H1 (cell line): Measurements from ENCODE around the gene CST5. TPM values are rescaled to one million over a fixed set of nuclear protein-coding genes. Genes with fewer than 3 reads are reported as not detected.

Experiments used
- CTCF ChIA-PET: fragments of 300-600 bp; sonication (Branson Sonifier 250); formaldehyde crosslinking; loops from one replicate; lab custom pipeline; 2021; ENCODE audit not compliant: partially characterized antibody; lab: Charles Lee
- POLR2A ChIA-PET: fragments of 300-600 bp; sonication (Branson Sonifier 250); formaldehyde crosslinking; loops from one replicate; lab custom pipeline; 2021; ENCODE audit warnings: inconsistent platforms; ENCODE audit not compliant: partially characterized antibody; lab: Charles Lee
- DNase-seq, 2 experiments: peaks; one replicate each; pipeline versions ENCODE4 v3.0.0 to v3.0.0-alpha.2; 2010 to 2022; ENCODE audit warnings: low spot score in 2 of 2, low read depth in 1 of 2, mixed read lengths in 1 of 2
- FAIRE-seq: peaks from 2 replicates; lab custom pipeline; 2011; peaks lifted over from hg19 to GRCh38; lab: Jason Lieb, UNC
- H2AFZ ChIP-seq: 2 replicates; pipeline ENCODE4 v1.8.1; 2012; ENCODE audit warnings: low read length, inconsistent platforms
- H2AK5ac ChIP-seq: 2 replicates; pipeline ENCODE4 v1.6.1; 2013; ENCODE audit warnings: low read depth, low read length
- H2BK120ac ChIP-seq: replicated peaks from 2 replicates; pipeline ENCODE3; 2013; ENCODE audit warnings: low read depth, low read length, inconsistent platforms
- H2BK12ac ChIP-seq: 2 replicates; pipeline ENCODE4 v1.6.1; 2013; ENCODE audit warnings: low read depth, low read length
- H2BK15ac ChIP-seq: 2 replicates; pipeline ENCODE4 v1.6.1; 2013; ENCODE audit warnings: low read length
- H2BK20ac ChIP-seq: 2 replicates; pipeline ENCODE4 v1.6.1; 2013; ENCODE audit warnings: low read length
- H2BK5ac ChIP-seq: 2 replicates; pipeline ENCODE4 v1.6.1; 2013; ENCODE audit warnings: low read depth, low read length
- H3K14ac ChIP-seq: 2 replicates; pipeline ENCODE4 v1.6.1; 2013; ENCODE audit warnings: inconsistent platforms; ENCODE audit not compliant: insufficient read length
- H3K18ac ChIP-seq: 2 replicates; pipeline ENCODE4 v1.6.1; 2013; ENCODE audit warnings: low read length; ENCODE audit errors: extremely low read depth
- H3K23ac ChIP-seq: 2 replicates; pipeline ENCODE4 v1.6.1; 2013; ENCODE audit warnings: inconsistent platforms; ENCODE audit not compliant: insufficient read length
- H3K23me2 ChIP-seq: 2 replicates; pipeline ENCODE4 v1.6.1; 2013; ENCODE audit warnings: low read depth, low read length
- H3K27ac ChIP-seq: 2 replicates; pipeline ENCODE4 v1.6.1; 2011; ENCODE audit warnings: low read depth, low read length, inconsistent platforms
- H3K27me3 ChIP-seq, 4 experiments: replicated peaks in 1 of 4; 1 replicate in 1 of 4; 2 replicates in 3 of 4; pipeline versions ENCODE4 v1.6.1 to v1.8.1; 2011 to 2013; ENCODE audit warnings: low read length in 3 of 4, mild to moderate bottlenecking in 3 of 4, inconsistent platforms in 2 of 4, mixed read lengths in 2 of 4, moderate library complexity in 1 of 4; ENCODE audit not compliant: control insufficient read depth in 3 of 4, insufficient read depth in 3 of 4; ENCODE audit errors: extremely low read depth in 1 of 4
- H3K36me3 ChIP-seq, 4 experiments: 2 replicates each; pipeline versions ENCODE4 v1.6.1 to v1.8.1; 2011 to 2013; ENCODE audit warnings: mild to moderate bottlenecking in 4 of 4, low read length in 3 of 4, moderate library complexity in 2 of 4, control low read depth in 1 of 4, inconsistent platforms in 1 of 4; ENCODE audit not compliant: insufficient read depth in 4 of 4, control insufficient read depth in 2 of 4
- H3K4ac ChIP-seq: replicated peaks from 2 replicates; pipeline ENCODE3; 2013; ENCODE audit warnings: low read length, low read depth, mixed read lengths, inconsistent platforms; ENCODE audit not compliant: insufficient read length
- H3K4me1 ChIP-seq, 4 experiments: replicated peaks in 1 of 4; 1 replicate in 1 of 4; 2 replicates in 3 of 4; pipeline versions ENCODE4 v1.6.1 to v1.8.1; 2011 to 2013; ENCODE audit warnings: low read length in 3 of 4, inconsistent platforms in 2 of 4, mixed read lengths in 1 of 4; ENCODE audit not compliant: insufficient read depth in 4 of 4, control insufficient read depth in 3 of 4
- H3K4me2 ChIP-seq, 2 experiments: 2 replicates each; pipeline versions ENCODE4 v1.6.1 to v1.8.1; 2011 to 2013; ENCODE audit warnings: low read depth in 2 of 2, low read length in 2 of 2, control low read depth in 1 of 2, inconsistent platforms in 1 of 2, mild to moderate bottlenecking in 1 of 2; ENCODE audit not compliant: insufficient read depth in 1 of 2
- H3K4me3 ChIP-seq, 4 experiments: fragments of 200-600, 300-600 bp in 1 of 4; sonication (generic), shearing (Covaris generic), sonication (Bioruptor Twin) in 1 of 4; 2 replicates each; pipeline versions ENCODE4 v1.5.1 to v1.8.1; 2011 to 2016; ENCODE audit warnings: low read length in 4 of 4, low read depth in 3 of 4, control low read depth in 2 of 4, inconsistent platforms in 2 of 4, mild to moderate bottlenecking in 2 of 4, mixed read lengths in 1 of 4, moderate library complexity in 1 of 4; ENCODE audit not compliant: insufficient read depth in 2 of 4; ENCODE audit errors: extremely low read depth in 1 of 4
- H3K56ac ChIP-seq: replicated peaks from 2 replicates; pipeline ENCODE3; 2013; ENCODE audit warnings: low read depth, mild to moderate bottlenecking, mixed read lengths, low read length, inconsistent platforms; ENCODE audit not compliant: insufficient read length
- H3K79me1 ChIP-seq: 2 replicates; pipeline ENCODE4 v1.6.1; 2013; ENCODE audit warnings: low read depth, low read length, control low read depth
- H3K79me2 ChIP-seq, 2 experiments: 2 replicates each; pipeline versions ENCODE4 v1.6.1 to v1.8.1; 2012 to 2013; ENCODE audit warnings: low read length in 2 of 2, mild to moderate bottlenecking in 2 of 2, inconsistent platforms in 1 of 2; ENCODE audit not compliant: insufficient read depth in 2 of 2, control insufficient read depth in 1 of 2
- H3K9ac ChIP-seq, 4 experiments: replicated peaks in 1 of 4; 1 replicate in 1 of 4; 2 replicates in 3 of 4; pipeline versions ENCODE4 v1.6.1 to v1.8.1; 2011 to 2013; ENCODE audit warnings: low read depth in 3 of 4, low read length in 3 of 4, control low read depth in 2 of 4, mild to moderate bottlenecking in 2 of 4, moderate library complexity in 2 of 4, inconsistent platforms in 1 of 4; ENCODE audit errors: extremely low read depth in 1 of 4
- H3K9me3 ChIP-seq, 2 experiments: 2 replicates each; pipeline versions ENCODE4 v1.6.1 to v1.8.1; 2012 to 2013; ENCODE audit warnings: mild to moderate bottlenecking in 2 of 2, moderate library complexity in 2 of 2, control low read depth in 1 of 2, inconsistent platforms in 1 of 2, low read depth in 1 of 2, low read length in 1 of 2, mixed read lengths in 1 of 2; ENCODE audit not compliant: insufficient read depth in 2 of 2
- H4K20me1 ChIP-seq, 2 experiments: replicated peaks in 1 of 2; 2 replicates each; pipeline versions ENCODE3 to v1.8.1; 2011 to 2013; ENCODE audit warnings: inconsistent platforms in 2 of 2, low read length in 2 of 2, mild to moderate bottlenecking in 1 of 2; ENCODE audit not compliant: insufficient read depth in 2 of 2, control insufficient read depth in 1 of 2
- H4K5ac ChIP-seq: 2 replicates; pipeline ENCODE4 v1.6.1; 2013; ENCODE audit warnings: low read length, low read depth, mixed read lengths, inconsistent platforms; ENCODE audit not compliant: insufficient read length
- H4K8ac ChIP-seq: 2 replicates; pipeline ENCODE4 v1.8.0; 2013; ENCODE audit warnings: mild to moderate bottlenecking, moderate library complexity, low read length, inconsistent platforms; ENCODE audit not compliant: insufficient read depth; ENCODE audit errors: extremely low read depth
- H4K91ac ChIP-seq: replicated peaks from 2 replicates; pipeline ENCODE3; 2013; ENCODE audit warnings: low read length, mixed read lengths, inconsistent platforms; ENCODE audit not compliant: insufficient read length
- ATF3 ChIP-seq: IDR thresholded peaks from 2 replicates; pipeline ENCODE4 v1.6.1; 2011; ENCODE audit warnings: low read depth, mild to moderate bottlenecking, low read length; ENCODE audit not compliant: insufficient read depth
- BCL11A ChIP-seq, 2 experiments: IDR thresholded peaks; one replicate each; pipeline ENCODE4 v1.6.1; 2011; ENCODE audit warnings: low read depth in 2 of 2, low read length in 2 of 2, mild to moderate bottlenecking in 2 of 2
- CBX8 ChIP-seq: fragments of 300-800, 300-1000 bp; sonication (generic); IDR thresholded peaks from 2 replicates; pipeline ENCODE4 v1.7.1; 2016; ENCODE audit warnings: low read depth, low read length, borderline replicate concordance
- E2F6 ChIP-seq: IDR thresholded peaks from 2 replicates; pipeline ENCODE4 v1.6.1; 2012; ENCODE audit warnings: inconsistent platforms
- EP300 ChIP-seq, 2 experiments: IDR thresholded peaks; 1 replicate in 1 of 2; 2 replicates in 1 of 2; pipeline ENCODE4 v1.6.1; 2011 to 2012; ENCODE audit warnings: low read depth in 2 of 2, low read length in 2 of 2, mild to moderate bottlenecking in 2 of 2, borderline replicate concordance in 1 of 2, inconsistent platforms in 1 of 2, moderate library complexity in 1 of 2
- KDM4A ChIP-seq: IDR thresholded peaks from one replicate; pipeline ENCODE4 v1.7.1; 2012; ENCODE audit warnings: low read depth, mild to moderate bottlenecking, moderate library complexity, low read length, inconsistent platforms; ENCODE audit not compliant: severe bottlenecking
- PHF8 ChIP-seq: fragments of 200-600 bp; sonication (generic); conservative IDR thresholded peaks from 2 replicates; pipeline ENCODE4 v1.7.1; 2012; ENCODE audit warnings: low read depth, mild to moderate bottlenecking, inconsistent platforms, low read length, moderate library complexity
- RAD21 ChIP-seq, 2 experiments: IDR thresholded peaks in 1 of 2; conservative IDR thresholded peaks in 1 of 2; 2 replicates each; pipeline ENCODE4 v1.6.1; 2011; ENCODE audit warnings: low read depth in 2 of 2, low read length in 2 of 2, improper control_type of control experiment in 1 of 2, inconsistent platforms in 1 of 2, mild to moderate bottlenecking in 1 of 2, moderate library complexity in 1 of 2
- RNF2 ChIP-seq: fragments of 200-900, 300-1000 bp; sonication (generic); IDR thresholded peaks from 2 replicates; pipeline ENCODE4 v1.7.1; 2016; ENCODE audit warnings: borderline replicate concordance, low read depth, mild to moderate bottlenecking, antibody characterized with exemption, low read length; ENCODE audit not compliant: poor library complexity, severe bottlenecking; ENCODE audit errors: missing control alignments
- SAP30 ChIP-seq: fragments of 300-600 bp; sonication (generic); IDR thresholded peaks from 2 replicates; pipeline ENCODE4 v1.7.1; 2012; ENCODE audit warnings: low read length, moderate library complexity, mild to moderate bottlenecking, inconsistent platforms; ENCODE audit not compliant: insufficient read depth, insufficient replicate concordance
- WGBS, 2 experiments: shearing (Covaris generic) in 1 of 2; methylation state at CpG; one replicate each; pipeline versions ENCODE4 v1.1.6 to v1.1.7; 2013 to 2015; ENCODE audit warnings: low lambda C conversion rate in 2 of 2, mixed read lengths in 2 of 2, inconsistent platforms in 1 of 2, low coverage in 1 of 2, missing lambda C conversion rate in 1 of 2; ENCODE audit not compliant: insufficient replicate concordance in 2 of 2, insufficient coverage in 1 of 2, insufficient read length in 1 of 2; ENCODE audit errors: extremely low coverage in 1 of 2, missing lambda C conversion rate in 1 of 2; 5-methylcytosine and 5-hydroxymethylcytosine counted together
- polyA plus RNA-seq, 7 experiments: library from polyadenylated mRNA; depleted of rRNA in 3 of 7; stranded (reverse) in 5 of 7; unstranded in 2 of 7; fragments of >200 nt in 5 of 7; fragments of 200-250 nt in 2 of 7; gene quantifications; 1 replicate in 5 of 7; 2 replicates in 1 of 7; 4 replicates in 1 of 7; pipeline versions ENCODE4 v1.2.1 to v1.2.3, GENCODE V29; 2011 to 2013; ENCODE audit warnings: missing spikeins in 2 of 7, mixed read lengths in 2 of 7
- total RNA-seq: library from RNA; stranded (reverse); fragmentation: NEBNext Ultra II Directional; extraction: Animal tissue kit (Norgen Biotek cat#: 25700); gene quantifications from 2 replicates; pipeline ENCODE4 v1.2.1, GENCODE V29; 2021

The CST5 gene
- total and polyA plus RNA-seq, 2 of the 8 experiments (the other 6 are each of a cell fraction or from before 2014, with no cell fraction given) = not detected

GRCh38 chr20:23826541-23827021 lies 53.0 kb downstream of the CST5 start, which contains the start of gene CST2:
CST2 (minus strand) TSS chr20:23826729; CDS start chr20:23826660, 69 bp downstream.
- no peak within 1 kb of the TSS for H4K91ac ChIP-seq
- H3K56ac ChIP-seq = no peak within 1 kb of the TSS
- H3K18ac ChIP-seq = no peak within 1 kb of the TSS
- no peak within 1 kb of the TSS; the same call in 1 of the 2 replicates for H4K8ac ChIP-seq
- H3K79me1 ChIP-seq = no peaks in the 10 kb centered on the region
- no peak within 1 kb of the TSS for H3K4me3 ChIP-seq
- no peak within 1 kb of the TSS for H3K9ac ChIP-seq
- CTCF ChIA-PET = interaction anchor here (2.0 kb wide), 1 partner anchor 63 kb away, joined by 6 read pairs; no protein-coding TSS in a partner anchor
- no peak for DNase-seq
- no peak within 1 kb of the TSS for H2BK20ac ChIP-seq
- H2AK5ac ChIP-seq = no peak within 1 kb of the TSS
- POLR2A ChIA-PET = interaction anchor here (0.6 kb wide), 1 partner anchor 180 kb away, joined by 3 read pairs; no protein-coding TSS in a partner anchor
- no peaks in the 10 kb centered on the region for H3K79me2 ChIP-seq
- H3K27ac ChIP-seq = no peak within 1 kb of the TSS
- no peaks in the 10 kb centered on the region for H3K36me3 ChIP-seq
- no peak within 1 kb of the TSS for H3K4ac ChIP-seq
- H4K20me1 ChIP-seq = no peaks in the 10 kb centered on the region
- peaks cover 0 to 6% (median 2%) of the 10 kb centered on the region in 4 experiments; a peak in 2 of 7 replicates for H3K4me1 ChIP-seq
- no peak within 1 kb of the TSS for H3K14ac ChIP-seq
- H3K4me2 ChIP-seq = 0 out of 4 replicates have a peak within 1 kb of the TSS, but pooled peaks of 1 of the 2 experiments have one; percentile 7
- H2BK120ac ChIP-seq = no peak within 1 kb of the TSS
- no peak within 1 kb of the TSS for H4K5ac ChIP-seq
- H2BK12ac ChIP-seq = no peak within 1 kb of the TSS
- no peak within 1 kb of the TSS for H2AFZ ChIP-seq
- WGBS, 2 experiments = 91% methylated on average over 4 of the region's 4 CpGs; no CpG with 5 or more reads in 1 of the 2 experiments
- H3K23me2 ChIP-seq = no peaks in the 10 kb centered on the region; the same call in 1 of the 2 replicates
- FAIRE-seq = no peak
- no peaks in the 10 kb centered on the region for H3K9me3 ChIP-seq
- no peaks in the 10 kb centered on the region for H3K27me3 ChIP-seq
- H2BK5ac ChIP-seq = no peak within 1 kb of the TSS
- no peak within 1 kb of the TSS for H2BK15ac ChIP-seq
- H3K23ac ChIP-seq = no peak within 1 kb of the TSS
- TF ChIP-seq KDM4A (no peak), SAP30 (no peak), PHF8 (no peak), RAD21 (IDR thresholded peaks at IDR 0.05 in 1 of 2, conservative IDR thresholded peaks at IDR 0.05 in 1 of 2; ENCODE audit: low read depth in 2 of 2, low read length in 2 of 2) (no peak), RNF2 (no peak), CBX8 (no peak), E2F6 (no peak), BCL11A (IDR thresholded peaks at IDR 0.05; ENCODE audit: low read depth in 2 of 2, low read length in 2 of 2) (no peak), ATF3 (no peak), EP300 (IDR thresholded peaks at IDR 0.05; ENCODE audit: borderline replicate concordance in 1 of 2, low read depth in 2 of 2, low read length in 2 of 2) (no peak)
